HG03135 (cell line): ENCODE results near the gene MYO16.

Source experiments
- ATAC-seq: cut with Tn5 transposase; IDR thresholded peaks from one replicate; pipeline ENCODE4 v1.9.1; 2021; ENCODE audit warnings: mild to moderate bottlenecking, moderate library complexity; ENCODE audit not compliant: unreplicated experiment

Gene MYO16

GRCh38 chr13:108927615-108928014 is 298.2 kb downstream of the MYO16 start:
- no peak for ATAC-seq

DNA sequence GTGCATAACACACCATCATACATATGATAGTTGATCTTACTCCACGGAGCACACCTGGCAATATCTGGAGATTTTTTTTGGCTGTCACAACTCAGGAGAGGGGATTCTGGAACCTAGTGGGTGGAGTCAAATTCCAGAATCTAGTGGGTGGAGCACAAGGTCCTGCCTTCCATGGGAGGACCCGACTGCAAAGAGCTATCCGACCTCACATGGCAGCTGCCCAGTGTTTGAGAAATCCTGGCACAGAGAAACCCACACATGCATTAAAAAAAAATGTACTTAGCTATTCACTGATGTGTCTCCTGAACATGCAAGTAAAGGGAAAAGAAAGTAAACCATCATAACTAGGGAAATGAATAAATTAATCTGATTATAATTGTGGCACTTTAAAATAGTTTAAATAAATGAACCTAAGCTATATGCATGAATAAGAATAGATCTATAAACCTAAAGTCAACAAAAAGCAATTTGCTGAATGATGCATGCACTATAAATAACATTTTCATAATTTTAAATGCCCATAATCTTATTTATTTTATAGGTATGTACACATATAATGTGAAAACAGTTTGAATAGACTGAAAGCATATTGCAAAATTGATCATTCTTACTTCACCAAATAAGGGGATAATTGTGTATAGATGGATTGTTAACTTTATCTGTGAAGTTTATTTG is 300.3 kb downstream of the MYO16 start:
- no peak for ATAC-seq

GRCh38 chr13:108932196-108932595 is 302.8 kb downstream of the MYO16 start:
- no peak for ATAC-seq

GRCh38 chr13:108933061-108933460 is 303.6 kb downstream of the MYO16 start:
- ATAC-seq = no peak

- ATAC-seq = no peak
These were observed 308.7 kb downstream of the MYO16 start for GRCh38 chr13:108938155-108938554.

DNA sequence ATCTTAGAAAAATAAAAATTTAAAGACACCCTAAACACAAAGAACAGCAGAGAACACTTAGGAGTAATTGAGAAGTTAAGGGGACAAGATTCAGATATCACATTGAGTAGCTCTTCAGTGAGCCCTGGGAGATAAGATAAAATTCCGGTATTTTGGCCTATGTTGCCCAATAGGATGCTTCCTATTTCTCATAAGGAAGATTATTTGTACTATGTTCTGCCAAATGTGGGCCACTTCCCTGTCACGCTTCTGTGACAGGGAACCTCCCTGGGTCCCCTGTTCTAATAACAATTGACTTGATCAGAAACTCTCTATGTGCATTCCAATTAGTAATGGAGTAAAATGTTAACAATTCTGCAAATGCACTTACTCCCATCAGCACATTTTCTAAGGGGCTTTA is 310.7 kb downstream of the MYO16 start:
- no peak for ATAC-seq

DNA sequence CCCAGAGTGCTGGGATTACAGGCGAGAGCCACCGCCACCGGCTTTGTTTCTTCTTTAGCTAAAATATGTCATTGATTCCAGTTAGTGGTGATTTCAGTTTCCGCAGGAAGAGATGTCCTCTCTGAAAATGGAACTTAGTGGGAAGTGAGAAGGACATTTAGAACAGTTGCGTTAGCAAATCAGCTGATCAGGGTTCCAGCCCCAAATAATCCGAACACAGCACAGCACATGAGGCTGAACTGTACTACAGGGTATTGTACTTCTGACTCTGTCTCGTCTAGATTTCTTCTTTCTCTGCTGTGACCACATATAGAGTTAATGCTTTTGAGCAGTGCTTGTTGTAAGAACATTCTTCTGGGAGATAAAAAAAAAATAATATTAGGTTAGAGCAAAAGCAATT is 314.4 kb downstream of the MYO16 start:
- ATAC-seq = no peak

- no peak for ATAC-seq
These were observed 315.3 kb downstream of the MYO16 start for GRCh38 chr13:108944760-108945159.

GRCh38 chr13:108947551-108948030 is 318.2 kb downstream of the MYO16 start:
- no peak for ATAC-seq

- no peak for ATAC-seq
These were observed 318.9 kb downstream of the MYO16 start for GRCh38 chr13:108948251-108948671.

GRCh38 chr13:108950333-108951010 is 321.1 kb downstream of the MYO16 start:
- no peak for ATAC-seq

DNA sequence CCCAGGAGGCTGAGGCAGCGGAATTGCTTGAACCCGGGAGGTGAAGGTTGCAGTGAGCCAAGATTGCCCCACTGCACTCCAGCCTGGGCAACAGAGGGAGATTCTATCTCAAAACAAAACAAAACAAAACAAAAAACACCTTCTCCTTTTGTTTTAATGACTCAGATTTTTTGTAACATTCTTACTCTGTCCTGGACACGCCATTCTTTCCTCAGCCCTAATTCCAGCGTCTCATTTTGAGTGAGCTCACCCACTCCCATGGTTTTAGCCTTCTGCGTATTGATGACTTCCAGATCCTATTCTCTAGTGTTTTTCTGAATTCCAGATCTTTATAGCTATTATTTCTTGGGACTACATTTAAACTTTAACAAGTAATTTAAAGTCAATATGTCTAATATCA is 326.3 kb downstream of the MYO16 start:
- no peak for ATAC-seq

DNA sequence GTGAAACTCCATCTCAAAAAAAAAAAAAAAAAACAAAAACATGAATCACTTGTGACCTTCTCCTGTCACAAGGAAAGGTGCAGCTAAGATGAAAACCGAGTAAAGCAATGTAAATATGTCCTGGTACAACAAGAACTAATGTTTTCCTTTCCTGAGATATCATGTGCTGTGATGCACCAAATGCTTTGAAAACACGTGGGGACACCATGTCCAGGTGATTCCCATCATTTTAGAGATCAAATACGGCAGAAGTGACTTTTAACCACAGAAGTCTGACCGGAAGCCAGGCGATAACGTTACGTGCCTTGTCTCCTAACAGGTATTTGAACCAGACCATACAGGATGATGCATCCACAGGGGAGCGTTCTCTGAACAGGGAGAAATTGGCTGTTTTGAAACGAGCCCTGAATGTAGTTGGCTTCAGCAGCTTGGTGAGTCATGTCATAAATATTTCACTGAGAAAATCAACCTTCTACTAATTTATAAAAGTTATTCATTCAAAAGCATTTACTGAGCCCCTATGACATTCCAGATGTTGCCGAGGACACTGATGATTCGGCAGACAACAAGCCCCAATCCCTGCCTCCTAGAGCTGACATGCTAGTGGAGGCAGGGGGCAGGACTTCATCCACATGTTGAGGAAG is 328.1 kb downstream of the MYO16 start:
- no peak for ATAC-seq

DNA sequence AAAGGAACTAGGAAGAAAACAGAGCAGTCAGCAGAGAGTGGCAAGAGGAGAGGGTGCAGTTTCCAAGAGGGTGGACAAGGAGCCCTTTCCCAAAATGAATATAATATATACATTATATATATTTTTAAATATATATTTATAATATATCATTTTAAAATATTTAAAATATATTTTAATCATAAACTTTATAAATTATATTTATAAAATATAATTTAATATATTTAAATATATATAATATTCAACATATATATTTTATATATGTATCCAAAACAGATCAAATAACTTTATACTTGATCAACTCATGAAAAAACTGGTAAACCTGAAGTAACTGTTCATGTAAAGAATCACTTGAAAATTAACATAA is 328.6 kb downstream of the MYO16 start:
- ATAC-seq = no peak

DNA sequence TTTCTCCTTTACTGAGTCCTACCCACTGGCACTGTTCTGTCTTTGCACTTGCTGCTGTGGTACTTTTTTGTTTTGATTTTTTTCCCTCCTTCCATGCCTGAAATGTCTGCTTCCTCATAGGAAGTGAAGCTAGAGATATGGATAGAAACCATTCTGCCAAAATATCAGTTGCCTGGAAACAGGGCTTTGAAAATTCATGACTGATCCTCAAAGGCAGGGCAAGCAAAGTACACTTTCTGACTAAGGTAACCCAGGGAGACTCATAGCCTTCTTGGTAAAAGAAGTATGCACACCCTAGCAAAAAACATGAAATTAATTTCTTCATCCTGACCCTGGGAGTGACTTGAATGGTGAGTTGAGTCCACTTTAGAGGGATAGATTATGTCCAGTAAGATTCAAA is 329.8 kb downstream of the MYO16 start:
- ATAC-seq = no peak

DNA sequence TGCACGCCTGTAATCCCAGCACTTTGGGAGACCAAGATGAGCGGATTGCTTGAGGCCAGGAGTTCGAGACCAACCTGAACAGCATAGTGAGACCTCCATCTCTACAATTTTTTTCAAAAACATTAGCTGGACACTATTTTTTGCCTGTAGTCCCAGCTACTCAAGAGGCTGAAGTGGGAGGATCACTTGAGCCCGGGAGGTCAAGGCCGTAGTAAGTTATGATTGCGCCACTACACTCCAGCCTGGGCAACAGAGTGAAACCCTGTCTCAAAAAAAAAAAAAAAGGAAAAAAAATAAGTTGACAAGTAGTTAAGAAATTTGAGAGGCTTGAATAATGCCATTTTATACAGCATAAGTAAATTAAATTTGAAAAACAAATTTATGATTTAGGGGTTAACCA is 330.6 kb downstream of the MYO16 start:
- no peak for ATAC-seq

DNA sequence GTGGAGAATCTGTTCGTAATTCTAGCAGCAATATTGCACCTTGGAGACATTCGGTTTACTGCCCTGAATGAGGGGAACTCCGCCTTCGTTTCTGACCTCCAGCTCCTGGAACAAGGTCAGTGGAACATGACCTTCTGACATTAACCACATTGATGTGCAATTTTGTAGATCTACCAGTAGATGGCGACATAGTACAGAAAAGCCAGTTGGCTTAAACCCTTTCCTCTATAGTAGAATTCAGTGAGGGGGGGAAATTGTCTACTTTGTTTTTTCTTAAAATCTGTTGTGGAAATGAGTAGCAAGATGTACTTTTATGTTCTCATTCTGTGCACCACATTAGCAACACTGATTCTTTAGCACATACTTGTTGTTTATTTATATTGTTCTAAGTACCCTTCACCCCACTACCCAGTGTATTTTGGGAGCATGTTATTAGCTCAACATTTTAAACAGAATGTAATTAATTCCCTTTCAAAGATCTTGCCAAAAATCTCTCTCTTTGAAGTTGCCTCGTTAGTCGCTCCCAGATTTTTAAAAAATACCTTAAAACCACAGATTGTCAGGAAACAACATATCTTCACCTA is 332.2 kb downstream of the MYO16 start:
- ATAC-seq = peak; percentile 94

DNA sequence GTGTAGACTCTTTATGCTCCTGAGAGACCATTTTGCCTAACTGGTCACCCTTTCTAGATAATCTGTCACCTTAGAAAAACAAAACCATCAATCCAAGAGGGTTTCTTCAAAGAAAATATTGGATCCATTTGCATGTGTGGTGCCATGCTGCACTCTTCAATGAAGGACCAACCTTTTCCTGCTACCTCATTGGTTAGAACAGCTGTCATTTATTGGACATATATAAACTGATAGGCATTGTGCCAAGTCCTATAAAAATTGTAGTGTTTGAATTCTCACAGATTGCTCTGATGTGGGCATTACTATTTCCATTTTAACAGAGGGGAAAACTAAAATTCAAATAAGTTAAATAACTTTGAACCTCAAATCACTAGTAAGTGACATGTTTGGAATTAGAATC is 333.2 kb downstream of the MYO16 start:
- no peak for ATAC-seq

DNA sequence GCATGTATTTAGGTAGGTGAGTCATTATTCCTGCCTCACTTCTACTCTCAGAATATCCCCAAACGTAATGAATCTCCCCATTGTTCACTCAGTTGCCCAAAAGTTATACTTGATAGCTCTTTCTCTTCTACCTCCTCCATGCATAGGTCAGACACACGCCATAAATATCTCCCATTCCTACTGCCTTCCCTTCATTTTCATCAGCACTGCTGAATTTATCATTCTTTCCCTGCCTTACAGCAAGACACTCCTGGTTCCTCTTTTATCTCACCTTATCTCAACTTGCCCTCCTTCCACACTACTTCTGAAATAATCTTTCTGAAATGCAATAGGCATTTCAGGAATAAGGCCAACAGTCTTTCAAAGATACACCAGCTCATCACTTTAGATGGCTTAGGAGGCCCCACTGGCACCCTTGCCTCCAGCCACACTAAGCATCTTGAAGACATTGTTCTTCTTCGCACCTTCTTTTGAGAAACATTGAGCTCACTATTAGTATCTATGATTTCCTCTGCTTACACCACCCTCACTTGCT is 333.9 kb downstream of the MYO16 start:
- no peak for ATAC-seq

GRCh38 chr13:108963846-108964600 is 334.6 kb downstream of the MYO16 start:
- no peak for ATAC-seq

DNA sequence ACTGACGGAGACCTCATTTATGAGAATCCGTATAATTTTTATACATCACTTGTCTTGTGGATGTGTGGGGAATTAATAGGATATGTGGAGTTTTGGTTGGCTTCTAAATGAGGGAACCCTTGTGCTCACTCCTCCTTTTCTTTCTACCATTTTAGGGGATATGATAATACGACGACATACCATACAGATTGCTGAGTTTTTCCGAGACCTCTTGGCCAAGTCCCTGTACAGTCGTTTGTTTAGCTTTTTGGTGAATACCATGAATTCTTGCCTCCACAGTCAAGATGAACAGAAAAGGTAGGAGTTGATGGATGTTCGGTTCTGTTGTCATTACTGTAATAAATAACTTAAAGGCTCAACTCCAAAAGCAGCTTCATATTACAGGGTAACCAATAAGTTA is 335.2 kb downstream of the MYO16 start:
- no peak for ATAC-seq
